GM21529 (cell line): Measurements from ENCODE around the gene TAS1R2.
"Not testable (repeated sequence)": the region's sequence is repeated elsewhere in the genome, so short reads cannot be mapped to it uniquely, and the experiment has no call there.

Source experiments
- ATAC-seq: cut with Tn5 transposase; IDR thresholded peaks from one replicate; pipeline ENCODE4 v1.9.1; 2021; ENCODE audit not compliant: unreplicated experiment

TAS1R2 gene

DNA sequence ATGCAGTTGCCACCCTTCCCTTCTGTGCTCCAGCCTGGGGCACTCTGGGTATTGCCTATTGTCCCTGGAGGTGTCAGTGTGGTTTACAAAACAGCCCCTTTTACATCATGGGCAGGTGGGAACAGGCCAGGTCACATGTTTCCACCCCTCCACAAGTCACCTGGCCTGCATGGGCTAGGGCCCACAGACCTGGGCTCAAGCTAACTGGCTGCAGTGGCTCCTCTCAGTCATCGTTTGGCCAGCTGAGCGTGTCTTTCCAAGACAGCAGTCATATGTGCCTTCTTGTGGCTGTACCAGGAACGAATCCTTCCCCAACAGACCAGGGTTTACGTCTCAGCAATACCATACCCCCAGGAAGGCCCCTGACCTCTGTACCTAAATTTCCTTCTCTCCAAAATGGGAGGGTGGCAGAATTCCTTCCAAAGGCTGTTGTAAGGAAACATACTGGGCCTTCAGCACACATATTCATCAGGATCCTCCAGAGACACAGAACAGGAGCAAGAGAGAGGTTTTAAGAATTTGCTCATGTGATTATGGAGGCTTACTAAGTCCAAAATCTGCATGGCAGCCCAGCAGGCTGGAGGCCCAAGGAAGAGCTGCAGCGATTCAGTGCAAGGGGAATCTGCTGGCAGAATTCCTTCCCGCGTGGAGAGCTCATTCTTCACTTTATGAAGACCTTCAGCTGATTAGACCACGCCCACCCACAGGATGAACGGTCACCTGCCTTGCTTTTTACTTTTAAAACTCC, 10.6 kb upstream of the TAS1R2 start:
- no peak for ATAC-seq

DNA sequence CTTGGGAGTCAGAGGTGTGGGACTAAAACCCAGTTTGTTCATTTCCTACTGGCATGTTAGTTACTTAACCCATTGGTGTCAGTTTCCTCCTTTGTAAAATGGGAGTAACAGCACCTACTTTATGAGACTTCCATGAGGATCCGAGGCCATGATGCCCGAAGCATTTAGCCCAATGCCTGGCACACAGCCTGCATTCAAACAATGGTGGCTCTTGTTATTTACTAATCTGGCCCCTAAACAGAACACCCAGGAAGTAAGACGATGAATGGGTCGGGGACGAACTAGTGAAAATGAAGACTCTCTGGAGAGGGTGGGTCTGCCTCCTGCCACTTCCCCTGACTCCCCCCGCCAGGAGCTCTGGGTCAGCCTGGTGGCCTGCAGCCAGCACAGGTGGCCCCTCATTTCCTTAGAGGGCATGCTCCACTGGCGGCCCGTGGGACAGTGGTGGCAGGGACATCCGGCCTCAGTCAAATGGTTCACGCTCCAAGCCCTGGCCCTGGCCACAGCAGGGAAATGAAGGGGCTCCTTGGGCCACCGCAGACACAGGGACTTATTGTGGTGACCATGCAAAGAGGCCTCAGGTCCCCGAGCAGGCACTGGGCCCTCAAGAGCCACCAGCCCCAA, 9.5 kb upstream of the TAS1R2 start:
- ATAC-seq = no peak

DNA sequence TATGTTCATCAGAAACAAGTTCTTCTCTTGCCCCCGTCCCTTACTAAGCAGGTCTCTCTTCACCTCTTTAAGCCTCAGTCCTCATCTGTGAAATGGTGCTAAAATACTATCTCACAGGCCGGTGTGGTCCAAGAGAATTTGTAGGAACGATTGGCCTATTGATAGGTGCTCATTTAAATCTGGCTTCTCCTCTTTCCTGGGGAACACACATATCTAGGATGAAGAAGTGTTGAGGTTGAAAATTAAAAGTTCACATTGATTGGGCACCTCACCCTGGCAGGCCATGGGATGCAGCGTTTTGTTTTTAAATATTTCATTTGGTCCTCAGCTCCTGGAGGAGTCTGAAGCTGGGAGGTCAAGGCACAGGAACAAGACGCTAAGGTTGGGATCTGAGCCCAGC, 8.9 kb upstream of the TAS1R2 start:
- ATAC-seq = no peak

DNA sequence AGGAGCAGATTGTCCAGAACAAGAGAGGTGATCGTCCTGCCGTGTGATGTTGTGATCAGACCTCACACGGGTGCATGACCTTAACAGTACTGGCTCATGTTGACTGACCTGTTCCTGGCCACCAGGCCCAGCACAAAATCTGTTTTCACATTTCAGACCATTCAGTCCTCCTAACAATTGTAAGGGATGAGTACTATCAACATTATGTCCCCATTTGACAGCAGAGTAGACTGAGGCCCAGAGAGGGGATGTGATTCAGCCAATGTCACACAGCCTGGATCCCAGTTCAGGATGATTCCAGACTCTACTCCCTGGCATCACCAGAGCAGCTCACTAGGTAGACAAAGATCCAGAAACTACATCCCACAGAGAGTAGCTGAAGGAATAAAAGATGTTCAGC, 7.4 kb upstream of the TAS1R2 start:
- ATAC-seq = no peak

DNA sequence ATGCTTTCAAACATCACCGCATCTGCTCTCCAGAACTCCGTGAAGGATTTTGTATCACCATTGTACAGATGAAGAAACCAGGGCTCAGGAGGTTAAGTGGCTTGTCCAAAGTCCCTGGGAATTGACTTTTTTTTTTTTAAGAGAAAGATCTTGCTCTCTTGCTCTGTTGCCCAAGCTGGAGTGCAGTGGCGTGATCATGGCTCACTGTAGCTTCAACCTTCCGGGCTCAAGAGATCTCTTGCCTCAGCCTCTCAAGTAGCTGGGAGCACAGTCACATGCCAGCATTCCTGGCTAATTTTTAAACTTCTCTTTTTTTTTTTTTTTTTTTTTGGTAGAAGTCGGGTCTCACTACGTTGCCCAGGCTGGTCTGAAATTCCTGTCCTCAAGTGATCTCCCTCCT, 6.9 kb upstream of the TAS1R2 start:
- ATAC-seq = no peak

DNA sequence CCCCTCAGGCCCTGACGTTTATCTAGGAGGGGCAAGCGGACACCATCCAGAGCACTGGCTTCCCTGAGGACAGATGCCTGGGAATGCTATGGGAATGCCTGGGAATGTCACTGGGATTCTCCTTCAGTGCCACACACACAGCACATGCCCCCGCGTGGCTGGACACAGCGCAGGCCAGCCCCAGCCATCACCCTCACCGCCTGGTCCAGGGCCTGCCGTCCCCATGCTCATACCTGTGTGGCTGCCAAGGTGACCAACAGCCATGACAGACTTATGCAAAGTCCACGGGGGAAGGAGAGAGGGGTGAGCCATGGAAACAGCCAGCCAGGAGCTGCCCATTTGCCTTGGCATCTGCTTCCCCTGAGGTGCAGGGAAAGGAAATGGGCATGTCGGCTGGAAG, 5.7 kb upstream of the TAS1R2 start:
- ATAC-seq = no peak

DNA sequence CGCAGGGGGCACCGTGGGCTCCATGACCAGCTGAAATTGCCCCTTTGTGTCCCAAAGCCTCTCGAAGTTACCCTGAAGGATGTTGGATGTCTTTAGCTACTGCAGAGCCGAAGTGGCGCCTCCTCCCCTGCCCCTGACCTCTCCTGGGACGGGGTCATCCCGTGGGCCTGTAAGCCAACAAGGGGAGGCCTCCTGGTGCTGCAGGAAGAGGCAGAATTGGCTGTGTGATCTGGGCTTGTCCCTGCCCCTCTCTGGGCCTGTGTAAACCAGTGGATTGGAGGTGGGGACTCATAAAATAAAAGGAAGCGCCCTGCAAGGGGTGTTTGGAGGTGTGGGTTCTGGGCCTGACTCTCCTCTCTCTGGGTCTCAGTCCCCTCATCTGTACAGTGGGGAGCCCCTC, 2.1 kb upstream of the TAS1R2 start:
- ATAC-seq = no peak

DNA sequence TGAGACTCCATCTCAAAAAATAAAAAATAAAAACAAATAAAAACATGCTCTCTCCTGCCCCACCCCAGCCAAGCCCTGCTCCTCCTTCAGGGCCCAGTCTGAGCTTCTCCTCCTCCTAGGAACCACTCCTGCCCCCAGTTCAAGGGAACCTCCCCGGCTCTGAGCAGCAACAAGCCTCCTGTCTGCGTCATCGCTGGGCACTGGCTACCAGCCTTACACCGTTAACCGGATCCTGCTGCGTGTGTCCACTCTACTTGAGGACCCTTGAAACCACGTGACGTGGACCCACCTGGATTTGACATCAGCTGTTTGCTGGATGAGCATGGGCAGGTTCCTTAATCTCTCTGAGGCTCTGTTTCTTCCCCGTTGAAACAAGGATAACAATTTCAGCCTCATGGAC, 1.6 kb upstream of the TAS1R2 start:
- no peak for ATAC-seq

DNA sequence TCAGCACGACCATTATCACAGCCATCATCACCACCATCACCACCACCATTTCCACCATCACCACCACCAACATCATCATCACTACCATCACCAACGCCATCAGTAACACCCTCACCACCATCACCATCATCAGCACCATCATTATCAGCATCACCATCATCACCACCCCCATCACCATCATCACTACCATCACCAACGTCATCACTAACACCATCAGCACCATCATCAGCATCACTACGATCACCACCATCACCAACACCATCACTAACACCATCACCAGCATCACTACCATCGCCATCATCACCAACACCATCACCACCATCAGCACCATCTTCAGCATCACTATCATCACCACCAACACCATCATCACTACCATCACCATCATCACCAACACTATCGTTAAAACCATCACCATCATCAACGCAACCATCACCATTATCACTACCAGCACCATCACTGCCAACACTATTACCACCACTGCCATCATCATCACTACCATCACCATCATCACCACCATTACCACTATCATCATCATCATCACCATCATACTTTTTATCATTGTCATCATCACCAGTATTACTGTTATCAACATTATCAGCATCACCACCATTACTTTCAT, 1.3 kb downstream of the TAS1R2 start:
- ATAC-seq = no peak

DNA sequence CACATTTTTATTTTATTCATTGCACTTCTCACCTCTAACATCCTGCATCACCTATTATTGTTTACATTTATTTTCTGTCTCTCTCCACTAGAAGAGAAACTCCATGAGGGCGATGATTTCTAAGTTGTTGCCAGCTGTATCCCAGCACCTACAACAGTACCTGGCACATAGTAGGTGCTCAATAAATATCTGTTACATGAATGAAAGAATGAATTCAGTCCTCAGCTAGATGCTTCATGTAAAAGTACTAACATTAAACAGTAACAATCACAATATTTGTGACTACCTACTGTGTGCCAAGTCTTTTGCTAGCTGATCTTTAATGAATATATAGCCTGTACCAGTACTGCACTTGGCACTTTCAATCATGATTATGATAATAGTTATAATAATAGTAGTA, 3.0 kb downstream of the TAS1R2 start:
- no peak for ATAC-seq

DNA sequence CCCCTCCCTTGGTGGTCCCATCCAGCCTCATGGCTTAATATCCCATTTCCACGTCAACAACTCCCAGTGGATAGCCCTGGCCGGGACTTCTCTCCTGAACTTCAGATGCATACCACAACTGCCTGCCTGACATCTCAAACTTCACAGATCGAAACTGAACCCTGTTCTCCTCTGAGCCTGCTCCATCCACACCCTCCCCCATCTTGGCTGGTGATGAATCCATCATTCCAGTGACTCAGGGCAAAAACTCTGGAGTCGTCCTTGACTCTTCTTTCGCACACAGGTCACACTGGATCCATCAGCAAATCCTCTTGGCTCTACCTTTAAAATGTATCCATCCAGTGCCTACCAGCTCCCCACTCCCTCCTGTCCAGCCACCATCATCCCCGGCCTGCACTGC, 3.9 kb downstream of the TAS1R2 start:
- ATAC-seq = no peak

DNA sequence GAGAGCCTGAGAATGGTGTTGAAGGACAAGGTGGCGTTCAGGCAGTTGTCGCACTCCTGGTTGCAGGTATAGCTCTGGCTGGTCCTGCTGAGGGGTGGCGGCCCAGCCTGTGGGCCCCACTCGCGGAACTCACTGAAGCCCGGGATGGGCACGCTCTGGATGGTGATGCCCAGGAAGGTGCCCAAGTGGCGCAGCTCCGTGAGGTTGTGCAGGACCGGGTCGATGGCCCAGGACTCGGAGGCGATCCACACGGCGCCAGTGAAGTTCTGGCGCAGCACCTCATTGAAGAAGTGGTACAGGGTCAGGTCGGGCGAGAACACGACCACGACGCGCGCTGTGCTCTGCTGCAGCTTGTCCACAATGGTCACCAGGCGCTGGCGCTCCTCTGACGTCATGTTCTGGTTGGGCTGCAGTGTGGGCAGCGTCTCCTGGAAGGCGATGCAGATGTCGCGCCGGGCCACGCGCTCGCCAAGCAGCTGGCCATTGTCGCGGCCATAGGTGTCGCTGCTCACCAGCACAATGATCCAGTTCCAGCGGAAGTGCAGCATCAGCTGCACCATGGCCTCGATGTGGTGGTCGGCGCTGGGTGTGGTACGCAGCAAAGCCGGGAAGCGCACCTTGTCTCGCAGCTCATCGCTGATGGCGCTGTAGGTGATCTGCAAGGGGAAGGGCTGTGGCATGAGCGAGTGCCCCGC, 5.0 kb downstream of the TAS1R2 start:
- ATAC-seq = no peak

DNA sequence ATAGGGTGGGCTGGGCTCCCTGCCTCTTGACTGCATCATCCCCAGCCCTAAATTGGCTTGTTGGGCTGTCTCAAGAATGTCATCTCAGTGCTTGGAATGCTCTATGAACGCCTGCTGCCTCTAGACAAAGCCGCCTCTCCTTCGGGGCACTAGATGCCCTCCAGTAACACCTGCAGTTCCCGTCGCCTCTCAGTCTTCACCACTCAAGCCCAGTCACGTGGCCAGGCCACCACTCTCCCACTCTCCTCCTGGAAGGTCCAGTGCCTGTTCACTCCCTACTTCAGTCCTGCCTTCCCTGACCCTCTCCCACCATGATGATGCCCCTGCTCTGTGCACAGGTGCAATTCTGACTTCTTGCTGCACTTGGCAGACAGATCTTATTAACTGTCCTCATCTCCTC, 7.0 kb downstream of the TAS1R2 start:
- no peak for ATAC-seq

DNA sequence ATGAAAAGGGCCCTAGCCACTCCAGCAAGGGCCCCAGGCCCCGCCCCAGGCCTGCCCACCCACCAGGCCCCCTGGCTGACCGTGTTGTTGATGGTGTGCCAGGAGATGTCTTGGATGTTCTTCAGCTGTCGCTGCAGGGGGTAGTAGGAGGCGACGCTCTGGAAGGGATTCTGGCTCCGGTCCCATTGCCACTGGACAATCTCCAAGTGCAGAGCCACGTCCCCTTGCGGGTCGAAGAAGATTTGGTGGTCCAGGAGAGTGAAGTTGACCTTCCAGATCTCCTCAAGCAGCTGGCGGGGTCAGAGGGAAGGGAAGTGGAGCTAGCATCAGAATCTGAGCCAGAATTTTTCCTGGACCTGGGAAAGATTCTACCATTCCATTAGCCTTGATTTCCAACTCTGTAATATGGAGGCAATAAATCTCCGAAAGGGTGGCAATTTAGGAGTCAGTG, 10.2 kb downstream of the TAS1R2 start:
- no peak for ATAC-seq

DNA sequence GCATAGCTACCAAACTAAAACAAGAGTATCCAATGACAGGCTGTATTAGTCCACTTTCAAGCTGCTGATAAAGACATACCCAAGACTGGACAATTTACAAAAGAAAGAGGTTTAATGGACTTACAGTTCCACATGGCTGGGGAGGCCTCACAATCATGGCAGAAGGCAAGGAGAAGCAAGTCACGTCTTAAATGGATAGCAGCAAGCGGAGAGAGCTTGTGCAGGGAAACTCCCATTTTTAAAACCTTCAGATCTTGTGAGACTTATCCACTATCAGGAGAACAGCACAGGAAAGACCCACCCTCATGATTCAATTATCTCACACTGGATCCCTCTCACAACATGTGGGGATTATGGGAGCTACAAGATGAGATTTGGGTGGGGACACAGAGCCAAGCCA, 11.7 kb downstream of the TAS1R2 start:
- ATAC-seq = not testable (repeated sequence)

DNA sequence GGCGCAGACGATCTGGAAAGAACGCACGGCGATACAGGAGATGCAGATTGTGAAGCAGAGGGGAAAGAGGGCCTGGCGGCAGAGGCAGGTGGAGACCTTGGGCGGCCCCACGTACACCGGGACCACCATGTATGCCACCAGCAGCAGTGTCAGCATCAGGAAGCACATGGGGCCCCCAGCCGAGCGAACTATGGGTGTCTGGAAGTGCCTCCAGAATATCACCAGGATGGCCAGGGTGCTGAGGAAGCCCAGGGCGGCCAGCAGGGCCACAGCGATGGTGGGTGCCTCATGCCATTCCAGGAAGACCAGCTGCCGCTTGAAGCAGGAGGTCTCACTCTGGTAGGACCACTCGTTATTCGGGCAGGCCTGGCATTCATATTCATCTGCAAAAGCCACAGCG, 19.3 kb downstream of the TAS1R2 start:
- ATAC-seq = no peak

DNA sequence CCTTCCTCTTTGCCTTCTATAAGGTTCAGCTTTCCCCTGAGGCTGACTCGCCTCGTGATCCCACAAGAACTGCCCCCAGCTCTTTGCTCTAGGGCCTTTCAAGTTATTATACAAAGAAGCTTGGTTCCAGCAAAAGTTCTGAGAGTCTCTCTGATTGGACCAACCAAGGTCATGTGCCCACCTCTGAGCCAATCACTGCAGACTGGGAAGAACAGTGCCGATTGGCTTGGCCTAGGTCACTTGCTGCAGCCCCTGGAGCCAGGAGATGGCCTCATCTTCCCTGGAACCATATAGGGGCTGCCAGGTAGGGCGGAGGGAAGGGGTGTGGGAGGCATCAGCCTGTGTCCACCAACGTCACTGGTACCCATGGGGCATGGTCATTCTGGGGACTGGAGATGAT, 22.8 kb downstream of the TAS1R2 start:
- ATAC-seq = no peak

DNA sequence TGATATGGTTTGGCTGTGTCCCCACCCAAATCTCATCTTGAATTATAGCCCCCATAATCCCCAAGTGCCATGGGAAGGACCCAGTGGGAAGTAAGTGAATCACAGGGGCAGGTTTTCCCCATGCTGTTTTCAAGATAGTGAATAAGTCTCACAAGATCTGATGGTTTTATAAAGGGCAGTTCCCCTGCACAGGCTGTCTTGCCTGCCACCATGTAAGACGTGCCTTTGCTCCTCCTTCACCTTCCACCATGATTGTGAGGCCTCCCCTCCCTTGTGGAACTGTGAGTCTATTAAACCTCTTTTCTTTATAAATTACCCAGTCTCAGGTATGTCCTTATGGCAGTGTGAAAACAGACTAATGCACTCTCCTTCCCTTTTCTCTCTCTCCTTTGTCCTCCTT, 27.1 kb downstream of the TAS1R2 start:
- not testable (repeated sequence) for ATAC-seq

DNA sequence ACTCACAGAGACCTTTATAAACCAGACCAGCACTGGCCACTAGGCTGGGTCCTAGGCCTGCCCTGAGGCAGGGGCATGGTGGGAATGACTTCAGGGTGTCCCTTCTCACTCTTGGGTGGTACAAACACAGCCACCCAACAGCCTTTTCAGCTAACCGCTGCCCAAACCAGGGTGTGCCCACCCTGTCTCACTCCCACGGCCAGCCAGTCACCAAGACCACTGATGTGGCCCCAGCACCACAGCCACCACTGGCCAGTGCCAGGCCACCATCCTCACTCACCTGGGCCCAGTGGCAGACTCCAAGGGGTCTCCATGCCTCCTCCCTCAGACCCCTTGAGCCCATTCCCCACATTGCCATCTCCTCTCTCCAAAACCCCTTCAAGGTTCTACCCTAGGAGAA, 27.8 kb downstream of the TAS1R2 start:
- ATAC-seq = no peak

DNA sequence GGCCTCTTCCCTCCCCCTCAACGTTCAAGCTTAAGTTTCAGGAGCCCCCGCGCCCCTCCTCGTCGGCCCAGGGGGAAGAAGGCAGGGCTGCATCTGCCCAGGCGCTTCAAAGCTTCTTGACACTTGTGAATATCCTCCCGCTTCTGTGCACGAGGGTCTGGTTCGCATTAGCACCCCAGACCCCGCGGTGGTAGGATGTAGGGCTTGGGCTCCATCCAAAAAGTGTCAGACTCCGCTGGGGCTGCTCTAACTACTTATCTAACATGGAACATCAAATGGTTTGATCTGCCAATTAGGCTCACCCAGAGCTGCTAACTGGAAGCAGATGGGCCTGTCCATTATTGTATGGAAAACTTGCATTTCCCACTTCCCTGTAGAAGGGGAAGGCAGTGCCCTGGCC, 28.9 kb downstream of the TAS1R2 start:
- no peak for ATAC-seq

DNA sequence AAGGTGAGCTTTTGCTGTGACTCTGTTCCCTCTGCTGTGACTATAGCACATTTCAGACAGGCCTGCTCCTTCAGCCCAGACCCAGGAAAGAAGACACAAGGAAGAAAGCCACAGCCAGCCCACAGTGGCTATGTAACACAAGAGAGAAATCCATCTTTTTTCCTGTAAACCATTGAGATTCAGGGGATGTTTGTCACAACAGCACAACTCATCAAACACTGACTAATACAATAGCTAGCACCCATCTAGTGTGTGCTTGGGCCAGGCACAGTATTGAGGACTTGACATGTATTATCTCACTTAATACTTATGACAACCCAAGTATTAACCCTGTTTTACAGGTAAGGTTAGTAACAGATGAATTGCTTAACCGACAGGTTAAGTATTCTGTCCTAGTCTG, 29.8 kb downstream of the TAS1R2 start:
- no peak for ATAC-seq

DNA sequence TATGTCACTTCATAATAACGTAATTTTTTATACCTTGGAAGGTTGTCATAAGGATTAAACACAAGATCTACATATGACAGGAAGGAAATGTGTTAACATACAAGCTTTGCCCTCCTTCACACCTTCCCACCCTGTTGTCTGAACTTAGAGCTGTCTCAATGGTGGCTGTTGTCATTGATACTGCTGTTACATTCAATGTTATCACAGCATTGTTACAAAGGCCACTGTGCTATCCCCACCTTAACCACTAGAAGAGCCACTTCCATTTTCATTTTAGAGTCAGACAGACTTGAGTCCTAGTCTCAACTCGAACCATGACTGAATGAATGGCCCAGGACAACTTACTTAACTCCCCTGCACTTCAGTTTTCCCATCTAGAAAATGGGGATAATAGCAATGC, 31.2 kb downstream of the TAS1R2 start:
- no peak for ATAC-seq
